HG03457 (cell line): Measurements from ENCODE around the gene IL25.
"Not testable (repeated sequence)": the region's sequence is repeated elsewhere in the genome, so short reads cannot be mapped to it uniquely, and the experiment has no call there.

ENCODE experiments used
- ATAC-seq: cut with Tn5 transposase; IDR thresholded peaks from one replicate; pipeline ENCODE4 v1.9.1; 2021; ENCODE audit warnings: moderate number of reproducible peaks; ENCODE audit not compliant: unreplicated experiment

The IL25 gene

DNA sequence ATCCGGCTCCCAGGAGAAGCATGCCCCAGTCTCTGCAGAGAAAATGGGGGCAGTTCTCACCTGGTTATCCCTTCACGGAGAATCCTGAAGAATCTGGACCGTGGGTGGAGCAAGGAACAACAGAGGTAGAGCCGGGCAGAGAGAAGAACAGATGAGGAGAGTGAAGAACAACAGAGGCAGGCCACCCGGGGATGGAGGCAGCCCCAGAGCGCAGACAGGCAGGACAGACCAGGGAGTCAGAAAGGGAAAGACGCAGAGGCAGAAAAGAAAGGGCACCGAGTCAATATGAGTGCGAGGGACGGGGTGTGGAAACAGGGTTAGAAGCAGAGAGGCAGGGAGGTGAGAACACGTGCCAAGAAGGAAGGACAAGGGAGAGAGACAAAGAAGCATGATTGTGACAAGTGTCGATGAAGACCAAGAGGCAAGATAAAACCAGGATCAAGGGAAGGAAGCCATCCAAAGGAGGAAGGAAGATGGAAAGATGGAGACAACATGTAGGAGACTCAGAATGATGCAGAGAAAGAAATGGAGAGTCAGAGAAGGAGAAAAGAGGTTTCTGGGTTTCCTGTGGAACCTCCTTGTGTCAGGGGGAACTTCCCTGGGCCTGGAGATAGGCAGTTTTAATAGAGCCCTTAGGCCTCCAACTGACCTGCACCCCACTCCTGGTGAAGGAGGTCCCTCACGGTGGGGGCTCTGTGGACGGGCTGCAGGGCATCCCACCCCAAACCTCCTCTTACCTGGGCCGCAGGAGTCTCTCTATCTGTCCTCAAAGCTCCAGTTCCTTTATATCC, 35.1 kb downstream of the IL25 start, which contains the start of gene MYH6:
Gene MYH6, minus strand, starts transcription at position 758 of the 791 bp plus-strand sequence. CDS start 1,050 bp downstream, outside the sequence.
- no peak for ATAC-seq

DNA sequence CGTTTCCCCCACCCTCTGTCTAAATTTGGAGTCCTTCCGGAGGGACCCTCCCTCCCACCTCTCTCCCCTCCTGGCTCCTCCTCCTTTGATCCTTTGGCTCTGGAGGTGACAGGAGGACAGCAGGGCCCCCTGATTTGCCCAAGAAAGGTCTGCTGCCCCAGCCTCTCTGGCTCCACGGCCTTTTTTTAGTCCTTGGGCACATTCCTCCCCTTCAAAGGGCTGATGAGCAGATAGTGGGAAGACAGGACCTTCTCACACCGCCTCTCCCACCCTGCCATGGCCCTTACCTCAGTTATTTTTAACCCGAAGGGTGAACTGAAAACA, 35.7 kb downstream of the IL25 start:
- no peak for ATAC-seq

DNA sequence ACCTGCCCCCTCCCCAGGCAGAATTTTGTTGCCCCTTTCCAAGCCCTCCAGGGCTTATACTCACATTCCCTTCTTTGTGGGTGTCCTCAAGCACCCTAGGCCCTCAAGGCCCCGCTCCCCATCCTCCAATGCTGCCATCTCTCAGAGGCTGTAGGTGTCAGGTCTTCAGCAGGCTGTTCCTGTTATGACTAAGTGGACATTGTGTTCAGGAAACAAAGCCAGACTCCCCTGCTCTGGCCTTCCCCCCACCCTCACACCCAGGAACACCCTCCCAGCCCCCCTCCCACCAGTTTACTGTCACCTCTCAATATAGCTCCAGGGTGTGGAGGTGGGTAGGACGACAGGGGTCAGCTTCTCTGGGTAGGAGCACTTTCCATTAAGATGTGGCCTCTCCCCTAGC, 36.9 kb downstream of the IL25 start:
- ATAC-seq: no peak

DNA sequence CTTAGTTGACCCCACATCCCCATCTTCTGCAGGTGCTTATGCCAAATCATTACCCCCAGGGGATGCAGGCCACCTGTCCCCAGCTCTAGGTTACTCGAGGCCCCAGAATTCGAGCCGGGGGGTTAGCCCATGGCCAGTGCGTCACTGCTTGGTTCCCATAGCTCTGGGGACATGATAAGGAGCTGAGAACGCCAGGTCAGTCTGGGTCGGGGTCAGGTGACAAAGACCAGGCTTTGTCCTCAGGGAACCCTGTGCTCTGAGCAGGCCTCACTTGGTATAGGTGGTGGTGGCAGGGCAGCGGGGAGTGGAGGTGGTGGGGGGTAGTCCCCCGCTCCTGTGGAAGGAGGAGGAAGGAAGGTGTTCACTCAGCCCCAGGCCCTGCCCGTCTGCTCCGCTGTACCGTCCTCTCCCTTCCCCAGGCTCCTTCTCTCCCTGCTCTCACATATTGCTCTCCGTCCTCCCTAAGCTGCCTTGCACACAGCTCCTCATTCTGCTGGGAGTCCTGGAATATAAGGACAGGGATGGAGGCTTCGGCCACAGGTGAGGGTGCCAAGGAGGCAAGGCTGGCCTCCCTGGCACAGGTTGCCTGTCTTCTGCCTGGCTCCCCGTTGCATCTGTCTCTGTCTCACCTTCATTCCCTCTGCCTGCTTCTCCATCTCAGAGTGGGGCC, 37.5 kb downstream of the IL25 start:
- ATAC-seq: no peak

DNA sequence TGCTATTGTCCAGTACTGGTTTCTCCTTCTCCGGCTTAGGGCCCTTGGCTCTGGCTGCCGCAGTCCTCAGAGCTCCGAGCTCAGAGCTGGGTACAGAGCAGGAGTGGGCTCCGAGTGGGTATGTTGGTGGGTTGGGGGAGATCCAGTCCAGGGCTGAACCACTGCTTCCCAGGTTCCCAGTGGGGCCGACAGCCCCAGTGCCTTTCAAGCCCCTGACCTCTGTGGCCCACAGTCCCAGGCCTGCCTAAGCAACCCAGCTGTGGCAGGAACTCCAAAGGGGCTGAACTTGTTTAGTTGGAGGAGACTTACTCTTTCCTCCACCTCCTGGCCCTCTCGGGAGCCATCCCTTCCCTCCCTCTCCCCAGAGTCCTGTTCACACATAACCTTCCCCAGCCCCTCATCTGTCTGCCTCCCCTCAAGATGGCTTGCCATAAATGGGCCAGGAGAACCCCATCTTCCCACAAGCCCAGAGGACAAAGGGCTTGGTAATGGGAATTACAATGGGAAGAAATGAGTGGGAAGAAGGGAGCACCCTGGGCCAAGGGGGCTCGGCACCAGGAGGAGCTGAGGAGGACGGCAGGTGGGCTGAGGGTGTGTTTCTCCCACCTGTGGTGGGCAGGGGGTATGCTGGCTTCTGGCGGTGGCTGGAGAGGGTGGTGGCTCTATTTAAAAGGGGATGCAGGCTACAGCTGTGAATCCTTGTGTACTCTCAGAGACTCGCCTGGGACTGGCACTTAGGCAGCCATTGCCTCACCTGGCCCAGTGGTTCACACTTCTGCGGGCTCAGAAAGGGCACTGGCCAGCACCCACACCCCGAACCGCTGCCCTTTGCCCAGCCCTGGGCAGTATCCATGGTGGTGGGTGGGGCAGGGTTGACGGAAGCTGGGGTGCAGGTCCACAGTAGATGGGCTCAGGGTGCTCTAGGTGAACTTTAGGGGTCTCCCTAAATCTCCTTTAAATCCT, 39.2 kb downstream of the IL25 start:
- ATAC-seq: no peak

DNA sequence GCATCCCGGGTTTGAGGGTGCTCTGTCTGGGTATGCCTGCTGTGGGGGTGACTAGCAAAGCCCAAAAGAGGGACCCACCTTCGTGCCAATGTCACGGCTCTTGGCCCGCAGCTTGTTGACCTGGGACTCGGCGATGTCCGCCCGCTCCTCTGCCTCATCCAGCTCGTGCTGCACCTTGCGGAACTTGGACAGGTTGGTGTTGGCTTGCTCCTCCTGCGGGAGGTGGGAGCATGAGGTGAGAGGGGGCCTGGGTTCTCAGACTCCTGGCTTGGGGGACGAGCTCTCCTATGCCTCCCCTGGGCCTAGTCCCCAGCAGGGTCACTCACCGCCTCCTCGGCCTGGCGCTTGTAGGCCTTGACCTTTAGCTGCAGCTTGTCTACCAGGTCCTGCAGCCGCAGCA, 41.1 kb downstream of the IL25 start:
- ATAC-seq: no peak

DNA sequence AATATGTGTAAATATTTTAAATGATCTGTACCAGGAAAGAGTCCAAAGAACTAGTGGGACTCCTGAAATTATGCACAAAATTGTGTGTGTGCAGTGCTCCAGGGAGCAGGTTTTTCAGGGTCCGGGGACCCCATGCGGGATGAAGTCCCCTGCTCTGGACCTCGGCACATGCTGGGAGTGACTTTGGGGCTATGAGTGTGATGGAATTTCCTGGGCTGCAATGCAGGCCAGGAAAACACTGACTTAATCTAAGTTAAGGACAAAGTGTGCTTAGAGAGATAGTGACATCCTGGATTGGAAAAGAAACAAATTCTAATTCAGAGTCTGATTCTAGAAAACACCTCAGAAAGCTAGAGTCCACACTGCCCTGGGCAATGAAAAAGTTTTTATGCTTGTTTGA, 41.6 kb downstream of the IL25 start:
- ATAC-seq: no peak

DNA sequence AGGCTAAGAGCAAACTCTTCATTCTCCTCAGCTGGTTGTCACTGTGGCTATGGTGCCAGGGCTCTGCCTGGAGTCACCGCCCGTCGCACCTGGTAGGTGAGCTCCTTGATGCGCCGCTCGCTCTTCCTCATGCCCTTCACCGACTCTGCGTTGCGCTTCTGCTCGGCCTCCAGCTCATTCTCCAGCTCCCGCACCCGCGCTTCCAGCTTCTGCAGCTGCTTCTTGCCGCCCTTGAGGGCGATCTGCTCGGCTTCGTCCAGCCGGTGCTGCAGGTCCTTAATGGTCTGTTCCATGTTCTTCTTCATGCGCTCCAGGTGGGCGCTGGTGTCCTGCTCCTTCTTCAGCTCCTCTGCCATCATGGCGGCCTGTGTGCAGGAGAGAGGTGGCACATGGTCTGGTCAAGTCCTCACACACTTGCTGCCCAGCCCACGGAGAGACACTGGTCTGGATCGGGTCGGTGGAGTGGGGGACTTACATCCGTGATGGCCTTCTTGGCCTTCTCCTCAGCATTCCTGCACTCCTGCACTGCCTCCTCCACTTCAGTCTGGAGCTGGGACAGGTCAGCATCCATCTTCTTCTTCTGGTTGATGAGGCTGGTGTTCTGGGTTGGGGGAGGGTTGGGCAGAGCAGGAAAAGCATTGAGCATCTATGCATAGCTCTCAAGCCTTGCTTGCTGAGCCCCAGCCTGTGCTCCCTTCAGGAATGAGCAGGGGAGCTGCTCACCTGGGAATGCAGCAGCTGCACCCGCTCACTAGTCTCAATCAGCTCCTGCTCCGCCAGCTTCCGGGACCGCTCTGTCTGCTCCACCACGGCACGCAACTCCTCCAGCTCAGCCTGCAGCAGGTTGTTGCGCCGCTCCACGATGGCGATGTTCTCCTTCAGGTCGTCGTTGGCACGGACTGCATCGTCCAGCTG, 42.6 kb downstream of the IL25 start:
- no peak for ATAC-seq

DNA sequence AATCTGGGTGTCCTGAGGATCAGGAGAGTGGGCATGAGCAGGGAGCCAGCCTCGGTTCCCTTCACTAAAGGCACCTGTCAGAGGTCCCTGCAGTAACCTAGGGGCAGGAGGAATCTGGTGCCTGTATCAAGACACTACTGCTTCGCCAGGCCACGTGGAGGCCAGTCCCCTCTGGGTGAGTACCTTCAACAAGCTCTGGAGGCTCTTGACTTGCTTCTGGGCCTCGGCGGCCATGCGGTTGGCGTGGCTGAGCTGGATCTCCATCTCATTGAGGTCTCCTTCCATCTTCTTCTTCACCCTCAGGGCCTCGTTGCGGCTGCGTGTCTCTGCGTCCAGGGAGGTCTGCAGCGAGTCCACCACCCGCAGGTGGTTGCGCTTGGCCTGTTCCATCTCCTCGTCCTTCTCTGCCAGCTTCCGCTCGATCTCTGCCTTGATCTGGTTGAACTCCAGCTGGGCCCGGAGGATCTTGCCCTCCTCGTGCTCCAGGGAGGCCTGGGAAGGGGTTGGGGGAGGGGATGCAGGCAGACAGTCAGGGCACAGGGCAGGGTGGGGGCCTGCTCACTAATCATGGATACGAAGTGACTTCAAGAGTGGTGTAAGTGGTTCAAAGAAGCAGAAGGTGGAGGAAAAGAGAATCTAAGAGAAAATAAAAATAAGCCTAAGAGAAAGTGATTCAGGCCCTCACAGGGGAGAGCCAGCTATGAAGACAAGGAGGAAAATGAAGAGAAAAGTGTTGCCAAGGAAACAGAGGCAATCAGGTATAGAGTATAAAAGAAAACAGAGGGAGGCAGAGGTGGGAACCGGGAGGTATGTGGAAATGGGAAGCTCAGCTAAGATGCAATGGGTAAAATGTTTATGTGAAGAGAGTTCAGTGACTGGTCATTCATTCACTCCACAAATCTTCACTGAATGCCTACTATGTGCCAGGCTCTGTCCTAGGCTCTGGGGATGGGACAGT, 43.5 kb downstream of the IL25 start:
- ATAC-seq: no peak

DNA sequence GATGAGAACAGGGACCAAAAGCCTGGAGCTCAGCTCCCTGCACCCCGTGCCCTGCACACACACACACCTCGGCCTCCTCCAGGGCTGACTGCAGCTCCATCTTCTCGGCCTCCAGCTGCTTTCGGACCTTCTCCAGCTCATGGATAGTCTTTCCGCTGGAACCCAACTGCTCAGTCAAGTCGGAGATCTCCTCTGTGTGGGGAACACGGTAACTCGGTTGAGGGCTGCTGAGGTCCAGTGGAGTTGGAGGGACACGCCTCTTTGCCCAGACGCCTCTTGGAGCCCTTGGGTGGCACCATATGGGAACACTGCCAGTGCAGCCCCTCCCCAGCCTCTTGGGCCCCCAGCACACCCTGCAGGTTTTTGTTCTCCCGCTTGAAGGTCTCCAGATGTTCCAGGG, 44.2 kb downstream of the IL25 start:
- no peak for ATAC-seq

DNA sequence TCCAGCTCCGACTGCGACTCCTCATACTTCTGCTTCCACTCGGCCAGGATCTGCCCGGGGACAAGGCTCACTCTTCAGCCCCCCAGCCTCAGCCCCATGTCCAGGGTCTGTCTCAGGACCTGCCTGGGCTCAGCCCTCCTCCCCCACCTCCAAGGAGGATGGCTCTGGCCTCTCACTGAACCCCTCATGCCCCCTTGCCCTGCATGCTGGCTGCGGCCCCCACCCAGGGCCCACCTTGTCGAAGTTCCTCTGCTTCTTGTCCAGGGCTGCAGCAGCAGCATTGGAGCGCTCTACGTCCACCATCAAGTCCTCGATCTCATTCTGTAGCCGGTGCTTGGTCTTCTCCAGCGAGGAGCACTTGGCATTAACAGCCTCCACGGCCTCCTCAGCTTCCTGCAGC, 44.7 kb downstream of the IL25 start:
- ATAC-seq: not testable (repeated sequence)

DNA sequence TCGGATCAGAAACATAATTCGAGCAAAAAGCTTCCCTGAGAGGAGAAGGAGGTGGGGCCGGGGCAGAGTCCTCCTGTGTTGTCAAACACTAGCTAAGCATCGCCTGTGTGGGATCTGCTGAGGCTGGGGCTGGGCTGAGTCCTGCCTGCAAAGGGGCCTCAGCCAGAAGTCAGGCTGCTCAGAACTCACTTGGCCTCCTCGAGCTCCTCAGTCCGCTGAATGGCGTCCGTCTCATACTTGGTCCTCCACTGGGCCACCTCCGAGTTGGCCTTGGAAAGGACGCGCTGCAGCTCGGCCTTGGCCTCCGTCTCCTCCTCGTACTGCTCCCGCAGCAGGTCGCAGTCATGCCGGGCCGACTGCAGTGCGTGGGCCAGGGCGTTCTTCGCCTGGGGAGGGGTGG, 45.4 kb downstream of the IL25 start:
- no peak for ATAC-seq

DNA sequence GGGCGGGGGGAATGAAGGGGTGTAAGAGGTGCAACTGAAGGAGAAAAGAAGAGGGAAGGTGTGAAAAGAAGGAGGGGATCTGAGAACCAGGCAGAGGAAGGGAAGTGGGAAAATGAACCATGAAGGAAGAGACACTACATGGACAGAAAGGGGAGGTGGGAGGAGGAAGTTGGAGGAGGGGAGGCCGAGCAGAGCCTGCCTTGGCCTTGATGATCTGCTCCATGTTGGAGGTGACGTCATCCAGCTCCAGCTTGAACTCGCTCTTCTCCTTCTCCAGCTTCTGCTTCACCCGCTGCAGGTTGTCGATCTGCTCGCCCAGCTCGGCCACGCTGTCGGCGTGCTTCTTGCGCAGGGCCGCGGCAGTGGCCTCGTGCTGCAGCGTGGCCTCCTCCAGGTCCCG, 47.0 kb downstream of the IL25 start:
- ATAC-seq: not testable (repeated sequence)

DNA sequence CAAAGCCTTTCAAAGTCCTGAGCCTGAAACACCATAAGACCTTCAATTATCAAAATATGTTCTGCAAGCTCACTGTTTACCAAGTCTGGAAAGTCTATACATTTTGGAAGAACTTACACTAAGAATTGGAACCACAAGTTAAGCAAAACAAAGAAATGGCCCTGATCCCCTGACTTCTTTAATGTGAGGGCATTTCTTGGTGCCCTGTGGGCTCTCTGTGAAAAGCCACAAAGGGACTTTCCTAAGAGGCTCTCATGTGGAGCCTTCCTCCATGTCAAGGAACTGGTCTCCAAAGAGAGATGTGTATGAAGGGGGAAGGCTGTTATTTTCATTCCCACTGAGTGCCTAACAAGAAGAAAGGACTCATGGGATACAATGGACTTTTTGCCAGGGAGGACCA, 49.0 kb downstream of the IL25 start:
- no peak for ATAC-seq

DNA sequence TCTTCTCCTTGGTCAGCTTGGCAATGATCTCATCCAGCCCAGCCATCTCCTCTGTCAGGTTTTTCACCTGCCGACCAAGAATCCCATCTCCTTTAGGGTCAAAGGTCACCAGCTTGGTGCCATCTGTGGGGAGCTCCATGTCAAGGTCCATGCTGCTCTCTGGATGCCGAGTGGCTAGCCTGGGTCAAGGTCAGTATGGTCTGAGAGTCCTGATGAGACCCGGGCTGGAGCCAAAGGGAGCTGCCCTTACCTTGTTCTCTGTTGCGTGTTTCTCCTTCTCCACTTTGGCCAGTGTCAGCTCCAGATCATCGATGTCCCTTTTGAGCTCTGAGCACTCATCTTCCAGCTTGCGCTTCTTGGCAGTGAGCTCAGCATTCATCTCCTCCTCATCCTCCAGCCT, 51.0 kb downstream of the IL25 start:
- ATAC-seq: no peak

DNA sequence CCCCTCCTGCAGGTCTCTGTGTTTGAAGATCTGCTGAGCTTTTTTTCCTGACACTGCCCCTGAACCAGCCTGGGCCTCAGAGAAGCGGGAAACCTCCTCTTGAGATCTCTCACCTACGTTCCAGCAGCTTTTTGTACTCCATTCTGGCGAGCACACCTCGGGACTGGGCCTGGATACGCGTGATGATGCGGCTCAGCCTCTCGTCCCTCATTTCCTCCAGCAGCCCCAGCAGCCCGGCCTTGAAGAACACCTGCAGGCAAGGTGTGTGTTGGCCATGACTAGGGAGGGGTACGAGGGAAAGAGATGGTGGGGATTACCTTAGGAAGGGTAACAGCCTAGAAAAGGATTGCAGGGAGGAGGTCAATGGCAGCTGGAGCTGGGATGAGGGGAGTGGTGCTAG, 52.6 kb downstream of the IL25 start:
- ATAC-seq: no peak

DNA sequence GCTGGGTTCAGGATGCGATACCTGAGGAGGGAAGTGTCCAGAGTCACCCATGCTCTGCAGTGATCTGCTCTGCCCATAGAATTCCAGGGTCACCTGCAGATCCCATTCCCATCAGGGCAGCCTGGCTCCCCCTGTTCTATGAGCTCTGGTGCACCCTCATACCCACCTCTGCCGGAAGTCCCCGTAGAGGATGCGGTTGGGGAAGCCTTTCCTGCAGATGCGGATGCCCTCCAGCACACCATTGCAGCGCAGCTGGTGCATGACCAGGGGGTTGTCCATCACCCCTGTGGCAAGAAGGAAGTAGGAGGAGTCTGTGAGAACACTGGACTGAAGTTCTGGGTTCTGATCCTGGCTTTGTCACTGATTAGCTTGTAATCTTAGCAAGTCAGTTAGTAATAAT, 53.2 kb downstream of the IL25 start:
- not testable (repeated sequence) for ATAC-seq
